ENCODE results near the gene PLCG2.

The PLCG2 gene

GRCh38 chr16:81803332-81803731, 24.2 kb downstream of the PLCG2 start:
- no peak for TF ChIP-seq TAF1 (IDR thresholded peaks at IDR 0.05; ENCODE audit: low read depth)
- no peak for TF ChIP-seq CEBPB (IDR thresholded peaks at IDR 0.05)
- TF ChIP-seq, protein P1, sequence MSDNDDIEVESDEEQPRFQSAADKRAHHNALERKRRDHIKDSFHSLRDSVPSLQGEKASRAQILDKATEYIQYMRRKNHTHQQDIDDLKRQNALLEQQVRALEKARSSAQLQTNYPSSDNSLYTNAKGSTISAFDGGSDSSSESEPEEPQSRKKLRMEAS (IDR thresholded peaks at IDR 0.05) = no peak
- no peak for TF ChIP-seq USF1 (IDR thresholded peaks at IDR 0.05)
- no peak for TF ChIP-seq TCF12 (IDR thresholded peaks at IDR 0.05; ENCODE audit: low read depth)
- TF ChIP-seq NFIC (IDR thresholded peaks at IDR 0.05) = no peak

GRCh38 chr16:81804134-81804610, 25.1 kb downstream of the PLCG2 start:
- no peak for TF ChIP-seq EP300 (IDR thresholded peaks at IDR 0.05; ENCODE audit: borderline replicate concordance)
- no peak for TF ChIP-seq NFIC (IDR thresholded peaks at IDR 0.05)
- no peak for TF ChIP-seq CEBPB (IDR thresholded peaks at IDR 0.05)
- no peak for TF ChIP-seq TAF1 (IDR thresholded peaks at IDR 0.05; ENCODE audit: low read depth)
- TF ChIP-seq, protein P2, sequence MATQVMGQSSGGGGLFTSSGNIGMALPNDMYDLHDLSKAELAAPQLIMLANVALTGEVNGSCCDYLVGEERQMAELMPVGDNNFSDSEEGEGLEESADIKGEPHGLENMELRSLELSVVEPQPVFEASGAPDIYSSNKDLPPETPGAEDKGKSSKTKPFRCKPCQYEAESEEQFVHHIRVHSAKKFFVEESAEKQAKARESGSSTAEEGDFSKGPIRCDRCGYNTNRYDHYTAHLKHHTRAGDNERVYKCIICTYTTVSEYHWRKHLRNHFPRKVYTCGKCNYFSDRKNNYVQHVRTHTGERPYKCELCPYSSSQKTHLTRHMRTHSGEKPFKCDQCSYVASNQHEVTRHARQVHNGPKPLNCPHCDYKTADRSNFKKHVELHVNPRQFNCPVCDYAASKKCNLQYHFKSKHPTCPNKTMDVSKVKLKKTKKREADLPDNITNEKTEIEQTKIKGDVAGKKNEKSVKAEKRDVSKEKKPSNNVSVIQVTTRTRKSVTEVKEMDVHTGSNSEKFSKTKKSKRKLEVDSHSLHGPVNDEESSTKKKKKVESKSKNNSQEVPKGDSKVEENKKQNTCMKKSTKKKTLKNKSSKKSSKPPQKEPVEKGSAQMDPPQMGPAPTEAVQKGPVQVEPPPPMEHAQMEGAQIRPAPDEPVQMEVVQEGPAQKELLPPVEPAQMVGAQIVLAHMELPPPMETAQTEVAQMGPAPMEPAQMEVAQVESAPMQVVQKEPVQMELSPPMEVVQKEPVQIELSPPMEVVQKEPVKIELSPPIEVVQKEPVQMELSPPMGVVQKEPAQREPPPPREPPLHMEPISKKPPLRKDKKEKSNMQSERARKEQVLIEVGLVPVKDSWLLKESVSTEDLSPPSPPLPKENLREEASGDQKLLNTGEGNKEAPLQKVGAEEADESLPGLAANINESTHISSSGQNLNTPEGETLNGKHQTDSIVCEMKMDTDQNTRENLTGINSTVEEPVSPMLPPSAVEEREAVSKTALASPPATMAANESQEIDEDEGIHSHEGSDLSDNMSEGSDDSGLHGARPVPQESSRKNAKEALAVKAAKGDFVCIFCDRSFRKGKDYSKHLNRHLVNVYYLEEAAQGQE (IDR thresholded peaks at IDR 0.05; ENCODE audit: low read depth) = no peak
- TF ChIP-seq, protein P1 (IDR thresholded peaks at IDR 0.05) = no peak

GRCh38 chr16:81806696-81807095, 27.6 kb downstream of the PLCG2 start:
- TF ChIP-seq RAD21 (IDR thresholded peaks at IDR 0.05; ENCODE audit: low read depth) (no peak), USF1 (IDR thresholded peaks at IDR 0.05) (peak; percentile 30; the same call in 1 of the 2 replicates)

GRCh38 chr16:81807767-81808358, 28.8 kb downstream of the PLCG2 start:
- TF ChIP-seq TCF12 (IDR thresholded peaks at IDR 0.05; ENCODE audit: low read depth) = no peak
- TF ChIP-seq NFIC (IDR thresholded peaks at IDR 0.05) = no peak
- TF ChIP-seq TEAD4 (IDR thresholded peaks at IDR 0.05) = no peak
- TF ChIP-seq USF1 (IDR thresholded peaks at IDR 0.05) = no peak
- TF ChIP-seq, protein P2 (IDR thresholded peaks at IDR 0.05; ENCODE audit: low read depth) = no peak
- TF ChIP-seq FOXM1 (IDR thresholded peaks at IDR 0.05; ENCODE audit: borderline replicate concordance, low read depth) = no peak

GRCh38 chr16:81808933-81809480, 29.9 kb downstream of the PLCG2 start:
- TF ChIP-seq TEAD4 (IDR thresholded peaks at IDR 0.05) = no peak
- TF ChIP-seq RAD21 (IDR thresholded peaks at IDR 0.05; ENCODE audit: low read depth) = no peak
- TF ChIP-seq FOXM1 (IDR thresholded peaks at IDR 0.05; ENCODE audit: borderline replicate concordance, low read depth) = no peak
- no peak for TF ChIP-seq CREB1 (IDR thresholded peaks at IDR 0.05; ENCODE audit: low read depth)
- TF ChIP-seq, protein P2 (IDR thresholded peaks at IDR 0.05; ENCODE audit: low read depth) = no peak
- no peak for TF ChIP-seq TCF12 (IDR thresholded peaks at IDR 0.05; ENCODE audit: low read depth)
- no peak for TF ChIP-seq EP300 (IDR thresholded peaks at IDR 0.05; ENCODE audit: borderline replicate concordance)
- TF ChIP-seq, protein P1 (IDR thresholded peaks at IDR 0.05) = no peak
- no peak for TF ChIP-seq TAF1 (IDR thresholded peaks at IDR 0.05; ENCODE audit: low read depth)
- no peak for TF ChIP-seq ZBTB7A (IDR thresholded peaks at IDR 0.05; ENCODE audit: low read depth)
